CD4-positive, alpha-beta memory T cell (primary cell): Measurements from ENCODE around the gene ERCC8. TPM values are rescaled to one million over a fixed set of nuclear protein-coding genes. Genes with fewer than 3 reads are reported as not detected.
A peak's percentile ranks its signal among the peaks of the same experiment; 100 is the strongest.
"Not testable (repeated sequence)": the region's sequence is repeated elsewhere in the genome, so short reads cannot be mapped to it uniquely, and the experiment has no call there.

Experiments used
- CTCF ChIA-PET: fragments of 350-600 bp; sonication (Branson Sonifier 250); formaldehyde crosslinking; loops from one replicate; lab custom pipeline; 2021; ENCODE audit warnings: inconsistent platforms; ENCODE audit not compliant: partially characterized antibody; lab: Charles Lee
- POLR2A ChIA-PET: fragments of 350-600 bp; sonication (Branson Sonifier 250); formaldehyde crosslinking; loops from one replicate; lab custom pipeline; 2021; ENCODE audit not compliant: partially characterized antibody; lab: Charles Lee
- DNase-seq, 5 donors: peaks; one replicate each; pipeline versions ENCODE4 v3.0.0 to v3.0.0-alpha.2; 2020 to 2022; ENCODE audit warnings: mixed read lengths in 1 of 5
- H3K27ac ChIP-seq: one replicate; pipeline ENCODE4 v1.7.0; 2013; ENCODE audit warnings: low read depth, low read length
- H3K27me3 ChIP-seq: 2 replicates; pipeline ENCODE4 v1.7.0; 2013; ENCODE audit warnings: mild to moderate bottlenecking, low read length, moderate library complexity; ENCODE audit not compliant: insufficient read depth
- H3K36me3 ChIP-seq: 2 replicates; pipeline ENCODE4 v1.7.0; 2013; ENCODE audit warnings: mild to moderate bottlenecking, low read length, moderate library complexity; ENCODE audit not compliant: insufficient read depth
- H3K4me1 ChIP-seq: 2 replicates; pipeline ENCODE4 v1.7.0; 2013; ENCODE audit warnings: mild to moderate bottlenecking, low read length, moderate library complexity; ENCODE audit not compliant: insufficient read depth
- H3K4me3 ChIP-seq, 2 donors: one replicate each; pipeline ENCODE4 v1.7.0; 2013; ENCODE audit warnings: low read length in 2 of 2, mild to moderate bottlenecking in 1 of 2
- H3K9me3 ChIP-seq, 2 donors: one replicate each; pipeline ENCODE4 v1.7.0; 2013; ENCODE audit warnings: low read length in 2 of 2, control low read depth in 1 of 2; ENCODE audit not compliant: control insufficient read depth in 1 of 2
- H3K27ac Mint-ChIP-seq, 7 donors: one replicate each; pipeline ENCODE4 v1.8.0; 2020 to 2021; ENCODE audit warnings: mixed read lengths in 7 of 7, mild to moderate bottlenecking in 6 of 7, inconsistent platforms in 3 of 7, moderate library complexity in 3 of 7
- H3K27me3 Mint-ChIP-seq, 2 donors: one replicate each; pipeline ENCODE4 v1.8.0; 2020 to 2021; ENCODE audit warnings: mixed read lengths in 2 of 2
- H3K36me3 Mint-ChIP-seq, 2 donors: one replicate each; pipeline ENCODE4 v1.8.0; 2020 to 2021; ENCODE audit warnings: mixed read lengths in 2 of 2, inconsistent platforms in 1 of 2, mild to moderate bottlenecking in 1 of 2
- H3K4me1 Mint-ChIP-seq, 4 donors: one replicate each; pipeline ENCODE4 v1.8.0; 2020 to 2021; ENCODE audit warnings: mixed read lengths in 4 of 4, mild to moderate bottlenecking in 1 of 4
- H3K4me3 Mint-ChIP-seq, 8 donors: one replicate each; pipeline ENCODE4 v1.8.0; 2020 to 2021; ENCODE audit warnings: mixed read lengths in 8 of 8, mild to moderate bottlenecking in 7 of 8, moderate library complexity in 6 of 8, inconsistent platforms in 3 of 8
- H3K9me3 Mint-ChIP-seq, 8 donors: one replicate each; pipeline ENCODE4 v1.8.0; 2020 to 2021; ENCODE audit warnings: mixed read lengths in 8 of 8, mild to moderate bottlenecking in 5 of 8, inconsistent platforms in 3 of 8, moderate library complexity in 1 of 8
- intact Hi-C: fragments of 100-400 bp; cut with micrococcal nuclease; formaldehyde crosslinking; loops from one replicate; pipeline ENCODE4 v1.15.1; 2023
- polyA plus RNA-seq, 2 donors: library from polyadenylated mRNA; unstranded; fragments of 300-500 nt; fragmentation: Illumina TruSeq; gene quantifications; one replicate each; pipeline ENCODE4 v1.2.3, GENCODE V29; 2021
- total RNA-seq, 2 experiments: library from RNA; stranded (reverse); gene quantifications; one replicate each; pipeline ENCODE4 v1.2.3, GENCODE V29; 2021

Gene ERCC8
- total and polyA plus RNA-seq, 4 experiments from 2014 or later: 7.1 to 20.5 (median 9.8) TPM

DNA sequence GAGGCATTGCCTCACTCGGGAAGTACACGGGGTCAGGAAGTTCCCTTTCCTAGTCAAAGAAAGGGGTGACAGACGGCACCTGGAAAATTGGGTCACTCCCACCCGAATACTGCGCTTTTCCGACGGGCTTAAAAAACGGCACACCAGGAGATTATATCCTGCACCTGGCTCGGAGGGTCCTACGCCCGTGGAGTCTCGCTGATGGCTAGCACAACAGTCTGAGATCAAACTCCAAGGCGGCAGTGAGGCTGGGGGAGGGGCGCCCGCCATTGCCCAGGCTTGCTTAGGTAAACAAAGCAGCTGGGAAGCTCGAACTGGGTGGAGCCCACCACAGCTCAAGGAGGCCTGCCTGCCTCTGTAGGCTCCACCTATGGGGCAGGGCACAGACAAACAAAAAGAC is 84.3 kb downstream of the ERCC8 start:
- peaks cover 0 to 21% (median 8%) of the 10 kb centered on the region in 8 donors for H3K9me3 Mint-ChIP-seq
- DNase-seq, POLR2A ChIA-PET, H3K36me3 Mint-ChIP-seq, H3K4me3 ChIP-seq, H3K4me1 ChIP-seq, H3K27ac ChIP-seq, CTCF ChIA-PET, H3K9me3 ChIP-seq, H3K27ac Mint-ChIP-seq, H3K27me3 Mint-ChIP-seq, H3K36me3 ChIP-seq, H3K27me3 ChIP-seq, H3K4me3 Mint-ChIP-seq, intact Hi-C loops, H3K4me1 Mint-ChIP-seq: not testable (repeated sequence)

DNA sequence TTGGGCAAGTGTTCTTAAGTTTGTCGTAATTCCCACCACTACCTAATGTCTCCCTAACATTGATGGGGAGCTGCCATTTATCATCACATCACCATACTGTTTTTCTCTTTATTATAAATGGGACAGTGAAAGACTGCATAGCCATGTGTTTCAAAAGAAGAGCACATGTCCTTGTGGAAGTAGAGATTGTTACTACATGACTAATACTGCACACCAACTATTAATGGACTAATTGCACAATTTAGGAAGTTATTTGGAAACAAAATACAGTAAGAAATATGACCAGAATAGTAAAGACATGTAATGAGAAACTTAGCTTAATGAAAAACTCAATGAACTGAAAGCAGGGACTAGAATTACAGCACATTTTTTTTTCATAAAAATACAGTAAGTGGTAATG is 88.8 kb downstream of the ERCC8 start:
- peaks cover 0 to 1% of the 10 kb centered on the region in 2 donors for H3K27me3 Mint-ChIP-seq
- Histone ChIP-seq H3K27ac (no peak overlapping the region), H3K4me3 (no peak overlapping the region), H3K36me3 (no peaks in the 10 kb centered on the region), H3K4me1 (no peaks in the 10 kb centered on the region), H3K27me3 (no peaks in the 10 kb centered on the region), H3K9me3 (no peaks in the 10 kb centered on the region)
- H3K27ac Mint-ChIP-seq: no peak overlapping the region
- DNase-seq: no peak
- intact Hi-C loops: no loop called here
- H3K36me3 Mint-ChIP-seq: peaks cover 1 to 5% of the 10 kb centered on the region in 2 donors
- POLR2A ChIA-PET: no interaction called here
- CTCF ChIA-PET: no interaction called here
- no peaks in the 10 kb centered on the region for H3K4me1 Mint-ChIP-seq
- peaks cover 0 to 6% (median 0%) of the 10 kb centered on the region in 8 donors for H3K9me3 Mint-ChIP-seq
- no peak overlapping the region for H3K4me3 Mint-ChIP-seq

DNA sequence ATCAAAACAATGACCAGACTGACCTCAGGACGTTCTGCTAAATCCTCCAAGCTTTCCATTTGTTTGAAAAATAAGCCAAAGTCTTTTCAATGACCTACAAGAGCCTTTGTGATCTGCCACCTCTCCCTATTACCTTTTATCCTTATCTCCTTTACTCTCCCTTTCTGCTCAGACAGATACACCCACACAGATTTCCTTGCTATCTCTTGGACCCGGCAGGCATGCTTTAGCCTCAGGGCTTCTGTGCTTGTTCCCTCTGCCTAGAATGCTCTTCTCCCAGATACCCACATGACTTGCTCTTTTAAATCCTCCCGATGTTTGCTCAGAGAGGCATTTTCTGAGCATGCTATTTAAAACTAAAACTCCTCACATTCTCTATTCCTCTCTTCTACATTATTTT is 91.9 kb downstream of the ERCC8 start:
- CTCF ChIA-PET: no interaction called here
- no peak for DNase-seq
- H3K27ac ChIP-seq: no peak overlapping the region
- no peaks in the 10 kb centered on the region for H3K36me3 ChIP-seq
- Mint-ChIP-seq H3K36me3 (no peaks in the 10 kb centered on the region), H3K4me3 (no peak overlapping the region), H3K27me3 (peaks cover 1 to 2% of the 10 kb centered on the region in 2 donors), H3K27ac (no peak overlapping the region), H3K4me1 (no peaks in the 10 kb centered on the region), H3K9me3 (peaks cover 0 to 4% (median 0%) of the 10 kb centered on the region in 8 donors)
- H3K4me3 ChIP-seq: no peak overlapping the region
- POLR2A ChIA-PET: no interaction called here
- H3K27me3 ChIP-seq: no peaks in the 10 kb centered on the region
- no peaks in the 10 kb centered on the region for H3K9me3 ChIP-seq
- H3K4me1 ChIP-seq: no peaks in the 10 kb centered on the region
- intact Hi-C loops: no loop called here

GRCh38 chr5:60852317-60852716 is 92.6 kb downstream of the ERCC8 start:
- POLR2A ChIA-PET: no interaction called here
- Histone ChIP-seq H3K4me1 (no peaks in the 10 kb centered on the region), H3K9me3 (no peaks in the 10 kb centered on the region), H3K36me3 (no peaks in the 10 kb centered on the region), H3K27ac (no peak overlapping the region), H3K4me3 (no peak overlapping the region), H3K27me3 (no peaks in the 10 kb centered on the region)
- H3K27ac Mint-ChIP-seq: no peak overlapping the region
- H3K4me1 Mint-ChIP-seq: no peaks in the 10 kb centered on the region
- peaks cover 1 to 4% of the 10 kb centered on the region in 2 donors for H3K27me3 Mint-ChIP-seq
- no peak overlapping the region for H3K4me3 Mint-ChIP-seq
- H3K9me3 Mint-ChIP-seq: peaks cover 0 to 2% (median 0%) of the 10 kb centered on the region in 8 donors
- CTCF ChIA-PET: no interaction called here
- no peak for DNase-seq
- no peaks in the 10 kb centered on the region for H3K36me3 Mint-ChIP-seq
- intact Hi-C loops: no loop called here

- H3K36me3 Mint-ChIP-seq: no peaks in the 10 kb centered on the region
- POLR2A ChIA-PET: no interaction called here
- H3K9me3 Mint-ChIP-seq: peaks cover 0 to 2% (median 0%) of the 10 kb centered on the region in 8 donors
- no peaks in the 10 kb centered on the region for H3K4me1 ChIP-seq
- no peaks in the 10 kb centered on the region for H3K9me3 ChIP-seq
- H3K36me3 ChIP-seq: no peaks in the 10 kb centered on the region
- no peak overlapping the region for H3K27ac Mint-ChIP-seq
- no peak overlapping the region for H3K27ac ChIP-seq
- peaks cover 1 to 5% of the 10 kb centered on the region in 2 donors for H3K27me3 Mint-ChIP-seq
- intact Hi-C loops: no loop called here
- H3K4me3 Mint-ChIP-seq: no peak overlapping the region
- no peak overlapping the region for H3K4me3 ChIP-seq
- no peaks in the 10 kb centered on the region for H3K27me3 ChIP-seq
- H3K4me1 Mint-ChIP-seq: no peaks in the 10 kb centered on the region
- CTCF ChIA-PET: no interaction called here
- no peak for DNase-seq
These were observed 93.2 kb downstream of the ERCC8 start for GRCh38 chr5:60851626-60852025.

GRCh38 chr5:60846298-60846697 is 98.6 kb downstream of the ERCC8 start:
- Histone ChIP-seq H3K27ac (no peak overlapping the region), H3K4me1 (peaks cover 8% of the 10 kb centered on the region), H3K36me3 (no peaks in the 10 kb centered on the region), H3K4me3 (no peak overlapping the region), H3K9me3 (no peaks in the 10 kb centered on the region), H3K27me3 (peaks cover 4% of the 10 kb centered on the region)
- H3K4me1 Mint-ChIP-seq: peaks cover 3 to 25% (median 12%) of the 10 kb centered on the region in 4 donors
- intact Hi-C loops: no loop called here
- peaks cover 29 to 38% of the 10 kb centered on the region in 2 donors for H3K27me3 Mint-ChIP-seq
- no peak overlapping the region for H3K4me3 Mint-ChIP-seq
- ChIA-PET CTCF (no interaction called here), POLR2A (no interaction called here)
- no peak for DNase-seq
- H3K36me3 Mint-ChIP-seq: no peaks in the 10 kb centered on the region
- no peaks in the 10 kb centered on the region for H3K9me3 Mint-ChIP-seq
- no peak overlapping the region for H3K27ac Mint-ChIP-seq

GRCh38 chr5:60843936-60844905 is 100.6 kb downstream of the ERCC8 start, which contains the start of gene ELOVL7:
Gene ELOVL7, minus strand, starts transcription at chr5:60844269. Its CDS starts 56,872 bp downstream, at chr5:60787397.
- ChIA-PET POLR2A (no interaction called here), CTCF (no interaction called here)
- Mint-ChIP-seq H3K36me3 (no peaks in the 10 kb centered on the region), H3K27ac (no peak within 1 kb of the TSS), H3K9me3 (no peaks in the 10 kb centered on the region), H3K27me3 (peaks cover 38 to 45% of the 10 kb centered on the region in 2 donors), H3K4me1 (peaks cover 3 to 25% (median 12%) of the 10 kb centered on the region in 4 donors), H3K4me3 (peak within 1 kb of the TSS; percentile 44 to 79 (median 74))
- Histone ChIP-seq H3K4me3 (no peak within 1 kb of the TSS), H3K36me3 (no peaks in the 10 kb centered on the region), H3K27me3 (peaks cover 4% of the 10 kb centered on the region), H3K27ac (no peak within 1 kb of the TSS), H3K4me1 (peaks cover 8% of the 10 kb centered on the region), H3K9me3 (no peaks in the 10 kb centered on the region)
- intact Hi-C loops: no loop called here
- peak in 2 of 5 donors; percentile 1 to 4 for DNase-seq
